ENCODE data around the gene IL12RB1.

- TF ChIP-seq MAX (IDR thresholded peaks at IDR 0.05) (peak; percentile 74), CTCF (IDR thresholded peaks at IDR 0.05; ENCODE audit: control extremely low read depth in 1 of 3, insufficient read depth in 1 of 3, low read depth in 1 of 3, low read length in 3 of 3) (no peak), ASH2L (IDR thresholded peaks at IDR 0.05; ENCODE audit: low read length) (no peak), CHD1 (IDR thresholded peaks at IDR 0.05; ENCODE audit: low read depth, low read length) (no peak), NRF1 (IDR thresholded peaks at IDR 0.05; ENCODE audit: low read depth, low read length) (no peak), E2F6 (IDR thresholded peaks at IDR 0.05) (peak; percentile 77), SUZ12 (IDR thresholded peaks at IDR 0.05; ENCODE audit: low read length) (no peak), YY1 (IDR thresholded peaks at IDR 0.05; ENCODE audit: low read depth, low read length) (no peak), JUN (IDR thresholded peaks at IDR 0.05; ENCODE audit: low read depth, low read length) (no peak), SP2 (IDR thresholded peaks at IDR 0.05; ENCODE audit: low read length) (no peak), KDM1A (IDR thresholded peaks at IDR 0.05; ENCODE audit: borderline replicate concordance, low read length) (no peak), CHD2 (IDR thresholded peaks at IDR 0.05; ENCODE audit: low read length) (no peak), POLR2A (IDR thresholded peaks at IDR 0.05; ENCODE audit: control extremely low read depth in 1 of 2, low read depth in 2 of 2, low read length in 2 of 2) (no peak)
Measured at GRCh38 chr19:18093439-18094161, 6.9 kb upstream of the IL12RB1 start.
